ENCODE results near the gene IFITM2.
"Not testable (repeated sequence)": the region's sequence is repeated elsewhere in the genome, so short reads cannot be mapped to it uniquely, and the experiment has no call there.

GRCh38 chr11:309979-310572 is 2.5 kb downstream of the IFITM2 start:
- TF ChIP-seq, protein P1, sequence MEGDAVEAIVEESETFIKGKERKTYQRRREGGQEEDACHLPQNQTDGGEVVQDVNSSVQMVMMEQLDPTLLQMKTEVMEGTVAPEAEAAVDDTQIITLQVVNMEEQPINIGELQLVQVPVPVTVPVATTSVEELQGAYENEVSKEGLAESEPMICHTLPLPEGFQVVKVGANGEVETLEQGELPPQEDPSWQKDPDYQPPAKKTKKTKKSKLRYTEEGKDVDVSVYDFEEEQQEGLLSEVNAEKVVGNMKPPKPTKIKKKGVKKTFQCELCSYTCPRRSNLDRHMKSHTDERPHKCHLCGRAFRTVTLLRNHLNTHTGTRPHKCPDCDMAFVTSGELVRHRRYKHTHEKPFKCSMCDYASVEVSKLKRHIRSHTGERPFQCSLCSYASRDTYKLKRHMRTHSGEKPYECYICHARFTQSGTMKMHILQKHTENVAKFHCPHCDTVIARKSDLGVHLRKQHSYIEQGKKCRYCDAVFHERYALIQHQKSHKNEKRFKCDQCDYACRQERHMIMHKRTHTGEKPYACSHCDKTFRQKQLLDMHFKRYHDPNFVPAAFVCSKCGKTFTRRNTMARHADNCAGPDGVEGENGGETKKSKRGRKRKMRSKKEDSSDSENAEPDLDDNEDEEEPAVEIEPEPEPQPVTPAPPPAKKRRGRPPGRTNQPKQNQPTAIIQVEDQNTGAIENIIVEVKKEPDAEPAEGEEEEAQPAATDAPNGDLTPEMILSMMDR (conservative IDR thresholded peaks at IDR 0.05; ENCODE audit: low read length) = not testable (repeated sequence)
- TF ChIP-seq EZH2phosphoT487 (IDR thresholded peaks at IDR 0.05; ENCODE audit: borderline replicate concordance) = not testable (repeated sequence)
